Measurements from ENCODE around the gene ACOT7. TPM values are rescaled to one million over a fixed set of nuclear protein-coding genes. Genes with fewer than 3 reads are reported as not detected.

Gene ACOT7
- total and polyA plus RNA-seq, 2 experiments from 2014 or later, result 167 to 169 TPM

- TF ChIP-seq ZNF462 (CRISPR knock-in tag; IDR thresholded peaks at IDR 0.05) (no peak), CTCF (conservative IDR thresholded peaks at IDR 0.05; ENCODE audit: low read depth in 2 of 2) (no peak), ZNF114 (CRISPR knock-in tag; IDR thresholded peaks at IDR 0.05) (no peak), JUNB (IDR thresholded peaks at IDR 0.05; ENCODE audit: unreplicated experiment) (no peak), ZNF331 (CRISPR knock-in tag; IDR thresholded peaks at IDR 0.05; ENCODE audit: low read depth) (no peak), NANOG (IDR thresholded peaks at IDR 0.05; ENCODE audit: borderline replicate concordance) (no peak), CREB1 (CRISPR knock-in tag; IDR thresholded peaks at IDR 0.05; ENCODE audit: low read depth) (no peak)
Observed at GRCh38 chr1:6275826-6276782, 117.5 kb downstream of the ACOT7 start (continued).

Measured in GM23338 (cell line).